GM19438 (cell line): Measurements from ENCODE around the gene AGT.
"Not testable (repeated sequence)": the region's sequence is repeated elsewhere in the genome, so short reads cannot be mapped to it uniquely, and the experiment has no call there.

Source experiments
- ATAC-seq: cut with Tn5 transposase; IDR thresholded peaks from one replicate; pipeline ENCODE4 v1.9.1; 2021; ENCODE audit warnings: low read depth; ENCODE audit not compliant: unreplicated experiment

AGT gene

GRCh38 chr1:230694991-230695390 is 18.9 kb downstream of the AGT start:
- ATAC-seq: no peak

GRCh38 chr1:230694464-230694863 is 19.5 kb downstream of the AGT start:
- ATAC-seq: no peak

- ATAC-seq: no peak
Observed at GRCh38 chr1:230693777-230694176, 20.1 kb downstream of the AGT start.

- ATAC-seq: no peak
Observed at GRCh38 chr1:230693221-230693620, 20.7 kb downstream of the AGT start.

- ATAC-seq: no peak
Observed at GRCh38 chr1:230691615-230692014, 22.3 kb downstream of the AGT start.

- no peak for ATAC-seq
Observed at GRCh38 chr1:230690101-230690500, 23.8 kb downstream of the AGT start.

GRCh38 chr1:230686747-230687146 is 27.2 kb downstream of the AGT start:
- ATAC-seq: no peak

- ATAC-seq: no peak
Observed at GRCh38 chr1:230684998-230685397, 28.9 kb downstream of the AGT start.

- no peak for ATAC-seq
Observed at GRCh38 chr1:230684146-230684545, 29.8 kb downstream of the AGT start.

GRCh38 chr1:230682882-230683610 is 30.9 kb downstream of the AGT start:
- ATAC-seq: no peak

GRCh38 chr1:230682274-230682673 is 31.6 kb downstream of the AGT start:
- no peak for ATAC-seq

- ATAC-seq: no peak
Observed at GRCh38 chr1:230681599-230681998, 32.3 kb downstream of the AGT start.

GRCh38 chr1:230680300-230681025 is 33.5 kb downstream of the AGT start:
- no peak for ATAC-seq

GRCh38 chr1:230679825-230680224 is 34.1 kb downstream of the AGT start:
- no peak for ATAC-seq

GRCh38 chr1:230679192-230679591 is 34.7 kb downstream of the AGT start:
- ATAC-seq: no peak

GRCh38 chr1:230677200-230677599 is 36.7 kb downstream of the AGT start:
- no peak for ATAC-seq

GRCh38 chr1:230674581-230674980 is 39.3 kb downstream of the AGT start:
- no peak for ATAC-seq

GRCh38 chr1:230669543-230669942 is 44.4 kb downstream of the AGT start:
- ATAC-seq: no peak

- ATAC-seq: no peak
Observed at GRCh38 chr1:230668227-230668626, 45.7 kb downstream of the AGT start.

- ATAC-seq: no peak
Observed at GRCh38 chr1:230661976-230662375, 51.9 kb downstream of the AGT start.

GRCh38 chr1:230658691-230659090 is 55.2 kb downstream of the AGT start:
- ATAC-seq: no peak

- ATAC-seq: not testable (repeated sequence)
Observed at GRCh38 chr1:230658103-230658502, 55.8 kb downstream of the AGT start.
